GM12878 (cell line): ENCODE results near the gene INPP5D.

Source experiments
- CTCF ChIP-seq, 3 experiments: IDR thresholded peaks in 2 of 3; conservative IDR thresholded peaks in 1 of 3; 2 replicates each; pipeline ENCODE4 v1.5.1; 2011; ENCODE audit warnings: low read depth in 3 of 3, low read length in 3 of 3, mild to moderate bottlenecking in 3 of 3, control low read depth in 2 of 3, moderate library complexity in 2 of 3, inconsistent platforms in 1 of 3, mixed read lengths in 1 of 3; ENCODE audit not compliant: control insufficient read depth in 2 of 3, insufficient read depth in 1 of 3; ENCODE audit errors: extremely low read depth in 1 of 3
- EGR1 ChIP-seq, 2 experiments: IDR thresholded peaks; 1 replicate in 1 of 2; 2 replicates in 1 of 2; pipeline ENCODE4 v1.6.1; 2011 to 2012; ENCODE audit warnings: low read depth in 2 of 2, low read length in 2 of 2, borderline replicate concordance in 1 of 2, mild to moderate bottlenecking in 1 of 2, moderate library complexity in 1 of 2
- EP300 ChIP-seq, 2 experiments: fragments of 150-350 bp in 1 of 2; IDR thresholded peaks; 2 replicates each; pipeline ENCODE4 v1.6.1; 2011 to 2012; ENCODE audit warnings: low read depth in 2 of 2, low read length in 2 of 2, borderline replicate concordance in 1 of 2, improper control_type of control experiment in 1 of 2, inconsistent platforms in 1 of 2; ENCODE audit not compliant: control insufficient read depth in 1 of 2
- EZH2 ChIP-seq: IDR thresholded peaks from 2 replicates; pipeline ENCODE4 v1.6.1; 2012; ENCODE audit warnings: low read depth, mild to moderate bottlenecking, control low read depth, inconsistent platforms, low read length, borderline replicate concordance; ENCODE audit not compliant: control insufficient read depth
- GATAD2B ChIP-seq: fragments of 450-650 bp; conservative IDR thresholded peaks from 2 replicates; pipeline ENCODE4 v1.6.1; 2017; ENCODE audit warnings: low read depth, mild to moderate bottlenecking, moderate library complexity
- IRF3 ChIP-seq: fragments of 450-650 bp; IDR thresholded peaks from 2 replicates; pipeline ENCODE4 v1.6.1; 2014; ENCODE audit warnings: mild to moderate bottlenecking
- MEF2A ChIP-seq: IDR thresholded peaks from 2 replicates; pipeline ENCODE4 v1.6.1; 2011; ENCODE audit warnings: low read depth, mild to moderate bottlenecking, low read length, moderate library complexity; ENCODE audit not compliant: insufficient read depth
- POLR2A ChIP-seq: IDR thresholded peaks from 2 replicates; pipeline ENCODE4 v1.6.1; 2011; ENCODE audit warnings: low read depth, mild to moderate bottlenecking, low read length
- RELA ChIP-seq: fragments of 450-650 bp; IDR thresholded peaks from 2 replicates; pipeline ENCODE4 v1.8.0; 2014; ENCODE audit warnings: borderline replicate concordance; ENCODE audit not compliant: partially characterized antibody
- TAF1 ChIP-seq: IDR thresholded peaks from 2 replicates; pipeline ENCODE4 v1.6.1; 2011; ENCODE audit warnings: mild to moderate bottlenecking, low read depth, low read length, borderline replicate concordance
- ZBTB33 ChIP-seq: fragments of 450-650 bp; IDR thresholded peaks from 2 replicates; pipeline ENCODE4 v1.6.1; 2017; ENCODE audit warnings: mild to moderate bottlenecking

- TF ChIP-seq GATAD2B (no peak), POLR2A (no peak), EZH2 (no peak), ZBTB33 (no peak), EP300 (IDR thresholded peaks at IDR 0.05; ENCODE audit: borderline replicate concordance in 1 of 2, control insufficient read depth in 1 of 2, low read depth in 2 of 2, low read length in 2 of 2) (no peak), RELA (no peak), IRF3 (no peak), MEF2A (no peak), EGR1 (IDR thresholded peaks at IDR 0.05; ENCODE audit: borderline replicate concordance in 1 of 2, low read depth in 2 of 2, low read length in 2 of 2) (no peak), TAF1 (no peak), CTCF (IDR thresholded peaks at IDR 0.05 in 2 of 3, conservative IDR thresholded peaks at IDR 0.05 in 1 of 3; ENCODE audit: control insufficient read depth in 2 of 3, extremely low read depth in 1 of 3, insufficient read depth in 1 of 3, low read depth in 3 of 3, low read length in 3 of 3) (no peak)
Measured at GRCh38 chr2:233250568-233250967, 190.4 kb downstream of the INPP5D start.
